Progenitor cell of endocrine pancreas (in vitro differentiated cells): Measurements from ENCODE around the gene RGR. TPM values are rescaled to one million over a fixed set of nuclear protein-coding genes. Genes with fewer than 3 reads are reported as not detected.

Experiments
- DNase-seq: peaks from one replicate; pipeline ENCODE4 v3.0.0; 2021; ENCODE audit warnings: low spot score; ENCODE audit not compliant: unreplicated experiment
- H3K27ac Mint-ChIP-seq: 2 replicates; pipeline ENCODE4 v1.8.0; 2021; ENCODE audit warnings: mild to moderate bottlenecking, moderate library complexity, mixed read lengths
- H3K27me3 Mint-ChIP-seq: 2 replicates; pipeline ENCODE4 v1.8.0; 2021; ENCODE audit warnings: mixed read lengths
- H3K36me3 Mint-ChIP-seq: 2 replicates; pipeline ENCODE4 v1.8.0; 2022; ENCODE audit warnings: mixed read lengths; ENCODE audit not compliant: insufficient read depth
- H3K4me1 Mint-ChIP-seq: 2 replicates; pipeline ENCODE4 v1.8.0; 2021; ENCODE audit warnings: low read depth, mixed read lengths
- H3K4me3 Mint-ChIP-seq: 2 replicates; pipeline ENCODE4 v1.8.0; 2021; ENCODE audit warnings: low read depth, mild to moderate bottlenecking, moderate library complexity, mixed read lengths
- H3K9me3 Mint-ChIP-seq: 2 replicates; pipeline ENCODE4 v1.8.0; 2021; ENCODE audit warnings: low read depth, mixed read lengths
- total RNA-seq: library from RNA; stranded (reverse); gene quantifications from 2 replicates; pipeline ENCODE4 v1.2.1, GENCODE V29; 2021
- TF ChIP-seq, protein P1 (sequence below): fragments of 200-600 bp; sonication (generic); IDR thresholded peaks from one replicate; pipeline ENCODE4 v1.5.0; 2021; ENCODE audit warnings: antibody characterized with exemption, mild to moderate bottlenecking; ENCODE audit not compliant: unreplicated experiment

The RGR gene
- total RNA-seq, 1 donor from 2014 or later = not detected

GRCh38 chr10:84243759-84244158 lies 1.1 kb upstream of the RGR start:
- Mint-ChIP-seq H3K4me1 (no peaks in the 10 kb centered on the region), H3K36me3 (no peaks in the 10 kb centered on the region), H3K27ac (no peak overlapping the region), H3K4me3 (no peak overlapping the region), H3K27me3 (peaks cover 23% of the 10 kb centered on the region), H3K9me3 (no peaks in the 10 kb centered on the region)
- no peak for DNase-seq
- TF ChIP-seq, protein P1, sequence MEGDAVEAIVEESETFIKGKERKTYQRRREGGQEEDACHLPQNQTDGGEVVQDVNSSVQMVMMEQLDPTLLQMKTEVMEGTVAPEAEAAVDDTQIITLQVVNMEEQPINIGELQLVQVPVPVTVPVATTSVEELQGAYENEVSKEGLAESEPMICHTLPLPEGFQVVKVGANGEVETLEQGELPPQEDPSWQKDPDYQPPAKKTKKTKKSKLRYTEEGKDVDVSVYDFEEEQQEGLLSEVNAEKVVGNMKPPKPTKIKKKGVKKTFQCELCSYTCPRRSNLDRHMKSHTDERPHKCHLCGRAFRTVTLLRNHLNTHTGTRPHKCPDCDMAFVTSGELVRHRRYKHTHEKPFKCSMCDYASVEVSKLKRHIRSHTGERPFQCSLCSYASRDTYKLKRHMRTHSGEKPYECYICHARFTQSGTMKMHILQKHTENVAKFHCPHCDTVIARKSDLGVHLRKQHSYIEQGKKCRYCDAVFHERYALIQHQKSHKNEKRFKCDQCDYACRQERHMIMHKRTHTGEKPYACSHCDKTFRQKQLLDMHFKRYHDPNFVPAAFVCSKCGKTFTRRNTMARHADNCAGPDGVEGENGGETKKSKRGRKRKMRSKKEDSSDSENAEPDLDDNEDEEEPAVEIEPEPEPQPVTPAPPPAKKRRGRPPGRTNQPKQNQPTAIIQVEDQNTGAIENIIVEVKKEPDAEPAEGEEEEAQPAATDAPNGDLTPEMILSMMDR = no peak

DNA sequence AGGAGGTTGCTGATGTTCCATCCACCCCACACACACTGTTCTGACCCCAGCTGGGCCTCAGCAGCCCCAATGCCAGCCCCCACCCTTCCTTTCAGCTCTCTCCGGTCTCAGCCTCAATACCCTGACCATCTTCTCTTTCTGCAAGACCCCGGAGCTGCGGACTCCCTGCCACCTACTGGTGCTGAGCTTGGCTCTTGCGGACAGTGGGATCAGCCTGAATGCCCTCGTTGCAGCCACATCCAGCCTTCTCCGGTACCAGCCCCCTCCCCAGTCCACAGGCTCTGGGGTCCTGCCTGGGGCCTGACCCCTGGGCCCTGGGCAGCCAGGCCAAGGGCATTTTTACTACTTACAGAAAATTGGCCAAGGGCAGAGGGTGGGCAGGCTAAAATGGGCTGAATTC lies 2.6 kb downstream of the RGR start:
- TF ChIP-seq, protein P1 = no peak
- Mint-ChIP-seq H3K4me3 (no peak overlapping the region), H3K4me1 (no peaks in the 10 kb centered on the region), H3K36me3 (no peaks in the 10 kb centered on the region), H3K27me3 (peaks cover 17% of the 10 kb centered on the region), H3K9me3 (no peaks in the 10 kb centered on the region), H3K27ac (no peak overlapping the region)
- DNase-seq = no peak

- Mint-ChIP-seq H3K4me3 (no peak overlapping the region), H3K9me3 (no peaks in the 10 kb centered on the region), H3K27ac (no peak overlapping the region), H3K27me3 (peaks cover 21% of the 10 kb centered on the region), H3K4me1 (no peaks in the 10 kb centered on the region), H3K36me3 (no peaks in the 10 kb centered on the region)
- DNase-seq = no peak
- TF ChIP-seq, protein P1 = no peak
Measured at GRCh38 chr10:84248794-84249193, 3.9 kb downstream of the RGR start.

DNA sequence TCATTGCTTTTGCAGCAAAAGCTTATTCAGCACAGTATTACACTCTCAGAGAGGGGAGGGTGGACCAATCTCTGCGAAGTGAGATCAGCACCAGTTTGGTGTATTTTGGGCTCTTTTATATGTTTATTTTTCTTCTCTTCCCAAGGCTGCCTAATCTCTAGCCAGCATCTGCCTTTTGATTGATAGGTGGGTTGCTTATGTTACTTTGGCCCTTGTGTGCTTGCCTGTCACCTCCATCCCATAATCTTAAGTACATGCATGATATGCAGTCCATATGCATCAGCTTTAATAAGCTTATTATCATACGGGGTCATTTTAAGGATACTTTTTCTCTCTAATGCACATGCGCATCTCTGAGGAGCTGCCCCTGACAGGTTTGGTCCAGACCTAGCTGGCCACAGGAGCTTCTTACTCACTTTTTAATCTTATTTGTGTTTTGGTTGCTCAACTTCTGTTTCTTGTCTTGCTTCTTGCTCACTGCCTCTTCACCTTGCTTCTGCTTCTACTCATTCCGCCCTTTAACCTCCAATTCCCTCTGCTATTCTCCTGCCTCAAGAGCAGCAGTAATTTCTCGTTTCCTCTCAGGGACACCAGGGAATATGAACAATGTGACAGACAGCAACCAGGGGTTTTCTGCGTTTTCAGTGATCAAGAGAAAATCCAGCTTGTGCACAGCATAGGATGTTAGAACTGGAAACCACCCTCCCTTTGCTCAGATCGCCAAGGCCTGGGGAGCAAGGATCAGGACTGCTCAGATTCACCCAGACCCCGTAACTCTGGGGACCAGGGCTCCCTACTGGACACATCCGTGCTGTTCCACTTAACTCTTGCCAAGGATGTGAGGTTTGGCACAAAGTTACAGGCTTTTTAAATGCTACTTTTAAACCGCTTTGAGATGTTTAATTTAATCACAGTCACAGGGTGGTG lies 10.0 kb downstream of the RGR start:
- Mint-ChIP-seq H3K9me3 (no peaks in the 10 kb centered on the region), H3K4me1 (no peaks in the 10 kb centered on the region), H3K27me3 (peaks cover 21% of the 10 kb centered on the region), H3K36me3 (no peaks in the 10 kb centered on the region), H3K27ac (no peak overlapping the region), H3K4me3 (no peak overlapping the region)
- TF ChIP-seq, protein P1 = no peak
- no peak for DNase-seq

DNA sequence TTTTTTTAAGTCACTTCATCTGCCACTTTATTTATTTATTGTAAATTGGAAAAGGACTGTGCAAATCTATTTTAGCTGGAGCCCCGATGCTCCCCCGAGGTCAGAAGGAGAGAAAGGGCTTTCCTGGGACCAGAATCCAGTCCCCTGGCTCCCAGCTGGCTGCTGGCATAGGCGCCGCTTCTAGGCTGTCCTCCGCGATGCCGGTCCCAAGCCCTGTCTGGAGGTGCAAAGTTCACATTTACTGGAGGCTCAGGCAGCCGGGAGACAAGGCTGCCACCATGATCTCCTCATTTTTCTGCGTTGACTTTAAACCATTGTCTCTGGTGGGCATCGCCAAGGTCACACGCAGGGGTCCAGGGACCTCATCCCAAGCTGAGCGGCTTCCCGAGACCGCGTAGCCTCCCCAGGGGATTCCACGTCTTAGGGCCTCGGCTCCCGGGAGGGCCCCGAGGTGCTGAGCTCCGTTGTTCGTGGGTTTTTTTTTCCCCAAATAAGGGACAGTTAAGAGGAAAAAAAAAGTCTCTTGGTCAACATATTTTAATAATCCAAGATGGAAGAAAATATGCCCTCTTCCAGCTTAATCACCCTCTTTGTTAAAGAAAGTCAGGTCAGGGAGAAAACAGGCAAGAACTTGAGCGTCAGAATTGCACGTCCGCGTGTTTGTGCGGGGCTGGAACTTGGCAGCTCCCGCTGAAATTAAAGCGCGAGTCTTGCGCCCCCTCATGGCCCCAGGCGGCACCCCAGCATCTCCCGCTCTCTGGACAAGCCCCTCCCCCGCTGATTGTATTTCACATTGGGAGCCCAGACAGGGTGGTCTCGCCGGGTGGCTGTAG lies 11.9 kb downstream of the RGR start:
- H3K4me3 Mint-ChIP-seq = no peak overlapping the region
- H3K27me3 Mint-ChIP-seq = peaks cover 21% of the 10 kb centered on the region
- no peaks in the 10 kb centered on the region for H3K36me3 Mint-ChIP-seq
- H3K4me1 Mint-ChIP-seq = no peaks in the 10 kb centered on the region
- DNase-seq = no peak
- no peaks in the 10 kb centered on the region for H3K9me3 Mint-ChIP-seq
- TF ChIP-seq, protein P1 = peak; percentile 70
- H3K27ac Mint-ChIP-seq = no peak overlapping the region
